UCSD-AML1 (cell line): Measurements from ENCODE around the gene PLAU.

Source experiments
- DNase-seq: peaks from one replicate; lab custom pipeline; 2025; ENCODE audit not compliant: unreplicated experiment; lab: John Stamatoyannopoulos, UW

PLAU gene

DNA sequence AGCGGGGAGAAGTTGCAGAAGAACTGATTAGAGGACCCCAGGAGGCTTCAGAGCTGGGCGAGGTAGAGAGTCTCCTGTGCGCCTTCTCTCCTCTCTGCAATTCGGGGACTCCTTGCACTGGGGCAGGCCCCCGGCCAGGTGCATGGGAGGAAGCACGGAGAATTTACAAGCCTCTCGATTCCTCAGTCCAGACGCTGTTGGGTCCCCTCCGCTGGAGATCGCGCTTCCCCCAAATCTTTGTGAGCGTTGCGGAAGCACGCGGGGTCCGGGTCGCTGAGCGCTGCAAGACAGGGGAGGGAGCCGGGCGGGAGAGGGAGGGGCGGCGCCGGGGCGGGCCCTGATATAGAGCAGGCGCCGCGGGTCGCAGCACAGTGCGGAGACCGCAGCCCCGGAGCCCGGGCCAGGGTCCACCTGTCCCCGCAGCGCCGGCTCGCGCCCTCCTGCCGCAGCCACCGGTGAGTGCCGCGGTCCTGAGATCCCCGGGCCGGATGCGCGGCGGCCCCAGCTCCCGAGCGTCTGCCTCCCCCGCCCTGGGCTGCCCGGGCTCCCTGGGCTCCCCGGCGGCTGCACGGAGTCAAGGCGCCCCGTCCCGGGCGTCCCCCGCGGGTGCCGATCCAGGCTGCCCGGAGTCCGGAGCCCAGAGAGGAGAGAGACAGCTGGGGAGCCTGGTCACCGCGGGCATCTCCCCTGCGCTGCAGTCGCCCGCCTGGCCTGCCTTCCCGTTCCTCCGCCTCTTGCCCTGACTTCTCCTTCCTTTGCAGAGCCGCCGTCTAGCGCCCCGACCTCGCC is at the start of gene PLAU:
PLAU (plus strand) TSS at position 369 of the 789 bp plus-strand sequence. CDS start 424 bp downstream, outside the sequence.
- peak; percentile 60 for DNase-seq

DNA sequence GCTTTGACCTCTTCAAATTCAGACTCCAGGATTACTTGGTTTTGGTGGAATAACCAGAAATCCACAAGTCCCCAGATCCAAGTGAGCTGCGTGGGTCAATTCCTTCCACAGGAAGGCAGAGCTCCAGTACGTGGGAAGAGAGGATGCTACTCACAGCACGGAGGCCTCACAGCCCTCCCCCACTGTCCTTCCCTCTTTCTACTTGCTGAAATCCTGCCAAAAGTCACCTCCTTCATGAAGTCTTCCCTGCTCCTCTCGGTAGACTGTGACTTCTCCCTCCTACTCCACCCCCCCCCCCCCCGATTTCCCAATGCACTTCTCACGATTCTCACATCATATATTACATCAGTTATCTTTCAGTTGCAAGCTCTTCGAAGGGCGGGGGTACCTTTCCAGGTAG is 48.9 kb upstream of the PLAU start:
- DNase-seq: no peak

DNA sequence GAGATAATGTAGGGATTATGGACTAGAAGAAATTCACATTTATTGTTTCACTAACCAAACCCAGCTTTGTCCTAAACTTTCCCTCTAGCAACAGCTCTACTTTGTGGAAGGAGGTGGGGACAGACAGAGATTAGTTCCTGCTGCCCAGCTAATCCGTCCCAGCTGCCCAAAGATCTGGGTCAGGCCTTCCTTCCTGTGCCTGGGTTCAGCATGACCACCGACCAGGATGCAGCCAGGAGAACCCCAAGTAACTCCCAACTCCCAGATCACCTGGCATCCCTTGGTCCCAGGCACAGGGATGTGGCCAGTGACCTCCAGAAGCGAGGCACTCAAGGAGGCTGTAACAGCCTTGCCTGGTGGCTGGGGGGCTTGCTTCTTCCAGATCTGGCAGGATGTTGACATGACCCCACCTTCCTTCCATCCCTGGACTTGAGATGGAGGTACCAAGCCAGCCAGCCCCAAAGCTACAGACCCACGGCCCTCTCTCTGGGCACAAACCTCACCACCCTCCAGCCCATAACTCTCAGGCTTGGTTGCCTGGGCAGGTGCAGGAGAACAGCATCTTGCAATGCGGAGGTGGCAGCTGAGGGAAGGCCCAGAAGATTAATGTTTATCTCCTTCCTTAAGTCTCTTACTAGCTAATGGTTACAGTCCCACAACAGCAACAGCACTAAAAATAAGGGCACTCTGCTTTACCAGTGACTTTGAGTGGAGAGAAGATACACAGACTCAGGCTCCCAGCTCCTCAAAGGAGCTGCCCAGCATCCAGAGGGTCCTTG is 47.7 kb upstream of the PLAU start:
- no peak for DNase-seq

DNA sequence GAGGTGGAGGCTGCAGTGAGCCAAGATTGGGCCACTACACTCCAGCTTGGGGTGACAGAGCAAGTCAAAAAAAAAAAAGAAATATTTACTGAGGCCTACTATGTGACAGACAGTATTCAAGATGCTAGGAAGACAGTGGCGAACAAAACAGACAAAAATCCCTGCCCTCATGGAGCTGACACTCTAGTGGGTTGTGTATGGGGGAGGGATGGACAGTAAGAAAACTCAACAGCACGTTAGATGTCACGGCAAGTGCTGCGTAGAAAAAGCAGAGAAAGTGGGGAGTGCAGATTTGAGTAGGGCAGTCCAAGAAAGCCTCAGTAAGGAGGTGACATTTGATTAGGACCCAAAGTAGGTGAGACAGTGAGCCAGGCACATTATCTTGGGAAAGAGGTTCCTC is 46.7 kb upstream of the PLAU start:
- no peak for DNase-seq

DNA sequence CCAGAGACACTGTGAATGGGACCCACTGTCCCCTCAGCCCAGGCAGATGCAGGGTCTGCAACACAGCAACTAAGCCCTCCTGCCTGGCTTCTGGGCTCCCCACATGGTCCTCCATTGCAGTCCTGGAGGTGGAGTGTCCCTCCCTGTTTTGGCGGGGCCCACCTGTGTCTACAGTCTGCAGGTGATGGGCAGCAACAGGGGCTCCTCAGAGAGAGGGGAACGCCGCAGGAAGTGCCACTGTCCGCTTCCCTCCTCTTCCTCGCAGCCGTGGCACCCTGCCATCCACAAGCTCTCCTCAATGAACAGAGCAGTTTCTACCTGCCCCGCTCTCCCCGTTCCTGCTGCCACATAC is 45.8 kb upstream of the PLAU start:
- DNase-seq: no peak

DNA sequence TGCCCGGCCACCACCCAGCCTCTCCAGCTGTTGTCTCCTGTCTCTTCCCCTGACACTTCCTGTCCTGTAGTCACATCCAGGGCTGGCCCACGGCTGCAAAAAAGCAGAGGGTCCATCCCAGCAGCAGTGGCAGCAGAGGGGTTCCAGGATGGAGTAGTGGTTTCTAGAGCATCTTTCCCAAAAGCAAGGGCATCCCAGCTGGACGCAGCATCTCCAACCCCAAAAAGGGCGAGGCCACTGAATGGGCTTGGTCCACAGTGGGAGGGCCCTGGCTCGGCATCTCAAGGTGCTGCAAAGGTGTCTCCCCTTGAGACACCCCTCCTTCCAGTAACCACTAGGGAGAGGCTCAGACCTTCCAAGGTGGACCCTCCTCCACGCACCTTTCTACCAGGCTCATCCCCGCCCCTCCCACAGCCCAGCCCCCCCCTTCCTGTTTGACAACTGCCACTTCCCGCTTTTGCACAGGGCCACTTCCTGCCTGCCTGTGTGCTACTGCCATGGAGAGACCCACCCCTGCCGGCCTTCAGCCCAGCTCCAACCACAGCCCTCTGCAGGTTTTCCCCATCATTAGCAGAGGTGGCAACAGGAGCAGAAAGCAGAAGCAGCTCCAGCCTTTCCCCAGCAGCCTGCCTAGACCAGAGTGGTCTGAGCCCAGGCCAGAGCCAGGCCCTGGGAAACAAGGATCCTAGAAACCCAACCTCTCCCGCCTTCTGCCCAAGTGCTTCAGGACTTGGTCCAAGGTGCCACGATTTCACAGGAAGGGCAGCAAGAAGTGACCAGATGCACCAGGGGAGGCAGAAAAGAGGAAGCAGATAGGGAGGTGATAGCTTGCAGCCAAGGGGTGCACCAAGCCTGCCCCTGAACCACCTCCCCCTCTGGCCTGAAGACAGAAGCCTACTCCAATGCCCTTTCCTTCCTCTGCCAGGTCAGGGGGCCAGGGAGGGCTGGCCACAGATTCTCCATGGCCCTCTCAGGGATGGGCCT is 45.2 kb upstream of the PLAU start:
- DNase-seq: peak; percentile 85

DNA sequence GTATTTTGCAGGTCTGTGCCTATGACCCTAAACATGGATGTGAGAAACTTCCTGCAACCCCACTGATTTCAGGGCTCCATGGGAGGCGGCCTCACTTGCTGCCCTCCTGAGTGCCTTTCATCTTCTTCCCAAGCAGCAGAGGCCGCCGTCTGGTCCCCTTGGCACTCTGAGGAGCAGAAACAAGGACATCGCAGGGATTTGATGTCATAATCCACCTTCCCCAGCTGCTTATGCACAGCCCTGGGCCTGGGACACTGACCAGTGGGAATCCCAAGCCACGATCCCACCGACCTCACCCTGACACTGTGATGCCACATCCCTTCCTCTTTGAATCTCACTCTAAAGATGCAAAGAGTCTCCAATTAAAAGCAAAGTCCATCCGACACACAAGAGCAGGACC is 44.3 kb upstream of the PLAU start:
- DNase-seq: no peak

GRCh38 chr10:73867126-73867807 is 43.7 kb upstream of the PLAU start:
- peak; percentile 56 for DNase-seq

DNA sequence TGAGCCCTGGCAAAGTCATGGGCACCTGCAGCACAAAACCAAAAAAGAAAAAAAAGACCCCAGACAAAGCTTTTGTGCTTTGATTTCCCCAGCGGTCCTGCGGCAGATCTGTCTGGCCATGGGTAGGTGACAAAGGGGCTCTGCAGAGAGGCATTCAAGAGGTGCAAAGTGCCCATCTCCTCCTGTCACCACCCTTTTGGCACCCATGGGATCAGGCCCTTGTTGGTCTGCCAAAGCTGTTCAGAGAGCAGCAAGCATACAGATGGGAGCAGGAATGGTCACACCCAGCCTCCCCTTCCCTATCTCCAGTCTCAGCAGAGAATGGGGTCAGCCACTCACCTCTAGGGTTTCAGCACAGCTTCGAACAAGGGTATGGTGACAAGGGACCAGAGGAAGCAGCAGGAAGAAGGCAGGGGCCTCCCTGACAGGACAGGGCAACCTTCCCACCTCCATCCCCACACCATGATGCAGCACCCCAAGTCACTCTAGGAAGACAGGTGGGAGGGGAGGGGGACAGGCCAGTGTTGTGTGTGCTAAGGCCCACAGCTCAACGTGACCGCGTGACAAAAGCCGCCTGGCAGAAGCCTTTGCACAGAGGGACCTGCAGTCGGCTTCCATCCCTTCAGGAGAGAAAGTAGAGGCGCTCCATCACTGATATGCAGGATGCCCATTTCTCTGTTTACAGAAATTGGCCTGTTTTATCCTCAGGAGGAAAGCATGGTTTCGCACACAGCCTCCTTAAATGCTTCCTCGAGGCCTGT is 42.9 kb upstream of the PLAU start:
- no peak for DNase-seq

- no peak for DNase-seq
These were observed 42.2 kb upstream of the PLAU start for GRCh38 chr10:73868655-73869195.

GRCh38 chr10:73871295-73872189 is 39.4 kb upstream of the PLAU start:
- no peak for DNase-seq

GRCh38 chr10:73872190-73872710 is 38.7 kb upstream of the PLAU start:
- no peak for DNase-seq

- DNase-seq: no peak
These were observed 37.6 kb upstream of the PLAU start for GRCh38 chr10:73873142-73873837.

DNA sequence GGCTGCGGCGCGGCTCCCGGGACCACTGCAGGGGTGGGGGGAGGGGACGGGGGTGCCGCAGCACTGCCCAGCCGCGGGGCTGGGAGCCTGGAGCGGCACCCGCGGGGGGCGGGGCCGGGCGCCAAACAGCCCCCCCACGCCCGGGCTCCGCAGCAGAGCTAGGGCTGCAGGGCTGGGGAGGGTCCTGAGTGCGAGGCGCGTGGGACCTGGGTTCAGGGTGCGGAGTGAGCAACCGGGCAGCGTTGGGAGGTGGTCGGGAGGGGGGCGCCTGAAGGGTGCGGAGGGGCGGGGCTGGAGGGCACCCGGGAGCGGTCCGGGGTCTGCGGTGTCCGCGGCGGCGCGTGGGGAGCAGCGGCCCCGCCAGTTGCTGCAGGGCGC is 37.1 kb upstream of the PLAU start:
- DNase-seq: no peak

GRCh38 chr10:73874267-73875138 is 36.4 kb upstream of the PLAU start, which contains the start of gene CAMK2G:
Gene CAMK2G (minus strand): TSS chr10:73874555. CDS start chr10:73874461, 94 bp downstream.
- DNase-seq: peak; percentile 83

GRCh38 chr10:73875139-73875475 is 35.8 kb upstream of the PLAU start:
- no peak for DNase-seq

GRCh38 chr10:73876157-73876556 is 34.8 kb upstream of the PLAU start:
- DNase-seq: no peak
